ENCODE data around the gene SLA2. TPM values are rescaled to one million over a fixed set of nuclear protein-coding genes. Genes with fewer than 3 reads are reported as not detected.
"Not testable (repeated sequence)": the region's sequence is repeated elsewhere in the genome, so short reads cannot be mapped to it uniquely, and the experiment has no call there.

SLA2 gene
- total RNA-seq, 1 experiment from 2014 or later = 0.51 TPM

DNA sequence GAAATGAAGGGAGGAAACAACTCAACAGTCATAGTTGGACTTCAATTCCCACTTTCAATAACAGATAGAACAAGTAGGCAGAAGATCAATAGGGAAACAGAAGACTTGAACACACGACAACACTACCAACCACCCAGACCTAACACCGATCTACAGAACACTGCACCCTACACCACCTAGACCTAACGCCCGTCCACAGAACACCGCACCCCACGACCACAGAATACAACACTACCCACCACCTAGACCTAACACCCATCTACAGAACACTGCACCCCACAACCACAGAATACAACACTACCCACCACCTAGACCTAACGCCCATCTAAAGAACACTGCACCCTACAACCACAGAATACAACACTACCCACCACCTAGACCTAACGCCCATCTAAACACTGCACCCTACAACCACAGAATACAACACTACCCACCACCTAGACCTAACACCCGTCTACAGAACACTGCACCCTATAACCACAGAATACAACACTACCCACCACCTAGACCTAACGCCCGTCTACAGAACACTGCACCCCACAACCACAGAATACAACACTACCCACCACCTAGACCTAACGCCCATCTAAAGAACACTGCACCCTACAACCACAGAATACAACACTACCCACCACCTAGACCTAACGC lies 81.8 kb downstream of the SLA2 start:
- POLR2A ChIA-PET (ENCODE audit: unreplicated experiment); intact Hi-C loops (cut with micrococcal nuclease); H3K27ac ChIP-seq (ENCODE audit: low read length); H3K9ac ChIP-seq (ENCODE audit: low read length); H3F3A ChIP-seq (ENCODE audit: low read length, unreplicated experiment); H3K4me3 ChIP-seq (ENCODE audit: low read length); DNase-seq; H3K27me3 ChIP-seq (ENCODE audit: low read length); H3K4me2 ChIP-seq (ENCODE audit: low read length); H4K20me1 ChIP-seq (ENCODE audit: low read length); H3K79me2 ChIP-seq (ENCODE audit: low read length); CTCF ChIA-PET; H3K9me3 ChIP-seq (ENCODE audit: low read length); H3K4me1 ChIP-seq (ENCODE audit: insufficient read depth, low read length); H3K36me3 ChIP-seq (ENCODE audit: low read depth, low read length); H3K9me2 ChIP-seq (replicated peaks; ENCODE audit: low read length); H2AFZ ChIP-seq (ENCODE audit: low read length); BruUV-seq (replicated peaks); ATAC-seq: not testable (repeated sequence)

DNA sequence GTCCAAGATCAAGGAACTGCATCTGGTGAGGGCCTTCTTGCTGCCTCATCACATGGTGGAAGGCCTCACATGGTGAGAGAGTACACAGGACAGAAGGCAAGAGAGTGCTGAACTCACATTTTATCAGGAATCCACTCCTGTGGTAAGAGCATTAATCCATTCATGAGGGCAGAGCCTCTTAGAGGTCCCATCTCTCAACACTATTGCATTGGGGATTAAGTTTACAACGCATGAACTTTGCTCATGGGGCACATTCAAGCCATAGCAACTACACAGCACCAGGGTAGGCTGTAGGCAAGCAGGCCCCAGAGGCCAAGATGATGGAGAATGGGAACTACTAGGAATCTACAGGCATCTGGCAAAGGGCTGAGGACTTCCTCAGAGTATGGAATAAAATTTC lies 82.6 kb downstream of the SLA2 start:
- intact Hi-C loops (cut with micrococcal nuclease) = no loop called here
- Histone ChIP-seq H3K79me2 (ENCODE audit: low read length) (no peaks in the 10 kb centered on the region), H3K9ac (ENCODE audit: low read length) (no peak overlapping the region), H3K27me3 (ENCODE audit: low read length) (no peaks in the 10 kb centered on the region), H3K27ac (ENCODE audit: low read length) (no peak overlapping the region), H2AFZ (ENCODE audit: low read length) (no peak overlapping the region), H3K36me3 (ENCODE audit: low read depth, low read length) (no peaks in the 10 kb centered on the region), H3K4me1 (ENCODE audit: insufficient read depth, low read length) (no peaks in the 10 kb centered on the region), H3K4me2 (ENCODE audit: low read length) (no peak overlapping the region), H3K9me2 (replicated peaks; ENCODE audit: low read length) (no peaks in the 10 kb centered on the region), H3K9me3 (ENCODE audit: low read length) (no peaks in the 10 kb centered on the region), H3K4me3 (ENCODE audit: low read length) (no peak overlapping the region), H3F3A (ENCODE audit: low read length, unreplicated experiment) (no peaks in the 10 kb centered on the region), H4K20me1 (ENCODE audit: low read length) (no peaks in the 10 kb centered on the region)
- BruUV-seq (replicated peaks) = no TSS peak
- no peak for DNase-seq
- TF ChIP-seq EZH2 (IDR thresholded peaks at IDR 0.05; ENCODE audit: low read length, unreplicated experiment) (no peak), EZH2phosphoT487 (IDR thresholded peaks at IDR 0.05; ENCODE audit: borderline replicate concordance, low read length) (no peak)
- TF ChIP-seq, protein P1, sequence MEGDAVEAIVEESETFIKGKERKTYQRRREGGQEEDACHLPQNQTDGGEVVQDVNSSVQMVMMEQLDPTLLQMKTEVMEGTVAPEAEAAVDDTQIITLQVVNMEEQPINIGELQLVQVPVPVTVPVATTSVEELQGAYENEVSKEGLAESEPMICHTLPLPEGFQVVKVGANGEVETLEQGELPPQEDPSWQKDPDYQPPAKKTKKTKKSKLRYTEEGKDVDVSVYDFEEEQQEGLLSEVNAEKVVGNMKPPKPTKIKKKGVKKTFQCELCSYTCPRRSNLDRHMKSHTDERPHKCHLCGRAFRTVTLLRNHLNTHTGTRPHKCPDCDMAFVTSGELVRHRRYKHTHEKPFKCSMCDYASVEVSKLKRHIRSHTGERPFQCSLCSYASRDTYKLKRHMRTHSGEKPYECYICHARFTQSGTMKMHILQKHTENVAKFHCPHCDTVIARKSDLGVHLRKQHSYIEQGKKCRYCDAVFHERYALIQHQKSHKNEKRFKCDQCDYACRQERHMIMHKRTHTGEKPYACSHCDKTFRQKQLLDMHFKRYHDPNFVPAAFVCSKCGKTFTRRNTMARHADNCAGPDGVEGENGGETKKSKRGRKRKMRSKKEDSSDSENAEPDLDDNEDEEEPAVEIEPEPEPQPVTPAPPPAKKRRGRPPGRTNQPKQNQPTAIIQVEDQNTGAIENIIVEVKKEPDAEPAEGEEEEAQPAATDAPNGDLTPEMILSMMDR (conservative IDR thresholded peaks at IDR 0.05; ENCODE audit: low read depth, low read length) = no peak
- ChIA-PET CTCF (no interaction called here), POLR2A (ENCODE audit: unreplicated experiment) (no interaction called here)
- no peak for ATAC-seq

DNA sequence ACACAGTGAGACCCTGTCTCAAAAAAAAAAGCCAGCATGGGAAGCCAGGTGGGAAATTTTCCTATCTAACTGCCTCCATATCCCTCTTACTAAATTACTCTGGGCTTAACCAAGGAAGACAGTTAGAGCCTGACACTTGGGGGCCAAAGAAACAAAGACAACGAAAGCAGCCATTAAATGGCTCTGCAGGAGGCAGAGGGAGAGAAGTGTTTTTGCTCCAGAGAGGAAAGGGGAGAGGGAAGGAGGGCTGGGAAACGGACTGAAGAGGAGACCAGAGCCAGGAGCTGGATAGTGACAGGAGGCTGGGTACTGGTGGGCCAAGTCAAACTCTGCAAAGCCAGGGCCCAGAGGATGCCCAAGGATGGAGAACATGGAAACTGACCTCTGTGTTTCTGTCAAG lies 83.3 kb downstream of the SLA2 start:
- DNase-seq (no peak), ATAC-seq (no peak)
- Histone ChIP-seq H4K20me1 (ENCODE audit: low read length) (no peaks in the 10 kb centered on the region), H3K9me2 (replicated peaks; ENCODE audit: low read length) (no peaks in the 10 kb centered on the region), H3K27ac (ENCODE audit: low read length) (no peak overlapping the region), H3F3A (ENCODE audit: low read length, unreplicated experiment) (no peaks in the 10 kb centered on the region), H3K79me2 (ENCODE audit: low read length) (no peaks in the 10 kb centered on the region), H2AFZ (ENCODE audit: low read length) (no peak overlapping the region), H3K9me3 (ENCODE audit: low read length) (no peaks in the 10 kb centered on the region), H3K36me3 (ENCODE audit: low read depth, low read length) (no peaks in the 10 kb centered on the region), H3K4me2 (ENCODE audit: low read length) (no peak overlapping the region), H3K4me1 (ENCODE audit: insufficient read depth, low read length) (no peaks in the 10 kb centered on the region), H3K9ac (ENCODE audit: low read length) (no peak overlapping the region), H3K27me3 (ENCODE audit: low read length) (no peaks in the 10 kb centered on the region), H3K4me3 (ENCODE audit: low read length) (no peak overlapping the region)
- BruUV-seq (replicated peaks) = no TSS peak
- no peak for TF ChIP-seq EZH2phosphoT487 (IDR thresholded peaks at IDR 0.05; ENCODE audit: borderline replicate concordance, low read length)
- TF ChIP-seq, protein P1 (conservative IDR thresholded peaks at IDR 0.05; ENCODE audit: low read depth, low read length) = no peak
- no peak for TF ChIP-seq EZH2 (IDR thresholded peaks at IDR 0.05; ENCODE audit: low read length, unreplicated experiment)
- ChIA-PET CTCF (no interaction called here), POLR2A (ENCODE audit: unreplicated experiment) (no interaction called here)
- intact Hi-C loops (cut with micrococcal nuclease) = no loop called here

Other genes with a start within 250 kb of the SLA2 start
- 10.8 and 12.0 TPM in 2 replicates for gene MYL9, start 104.7 kb downstream of the SLA2 start, total RNA-seq (2014; rRNA removed)
- gene TGIF2, start 72.6 kb downstream of the SLA2 start, total RNA-seq (2014; rRNA removed) = 15.2 and 15.7 TPM in 2 replicates
- 217 and 255 TPM in 2 replicates for gene RAB5IF, start 40.4 kb downstream of the SLA2 start, total RNA-seq (2014; rRNA removed)
- 27.0 and 30.1 TPM in 2 replicates for gene NDRG3, start 99.9 kb upstream of the SLA2 start, total RNA-seq (2014; rRNA removed)
- gene DSN1, start 127.6 kb upstream of the SLA2 start, total RNA-seq (2014; rRNA removed) = 36.3 and 39.8 TPM in 2 replicates
- not detected in 2 replicates for gene TLDC2, start 229.9 kb upstream of the SLA2 start, total RNA-seq (2014; rRNA removed)